Heart left ventricle (tissue), 16 donors: Measurements from ENCODE around the gene FGF8. TPM values are rescaled to one million over a fixed set of nuclear protein-coding genes. Genes with fewer than 3 reads are reported as not detected.

Experiments
- ATAC-seq, 4 donors: fragments of 200-7000 bp; cut with Tn5 transposase; one replicate each; pipeline ENCODE4 v1.9.1; 2020 to 2022; ENCODE audit warnings: moderate library complexity in 4 of 4, mild to moderate bottlenecking in 3 of 4, moderate number of reproducible peaks in 1 of 4
- DNase-seq, 5 donors: peaks; one replicate each; pipeline ENCODE4 v3.0.0-alpha.2; 2020
- H3K27ac ChIP-seq, 12 donors: fragments of 200-600 bp; sonication (generic) in 4 of 12; one replicate each; pipeline versions ENCODE4 v1.5.0 to v1.8.0; 2016 to 2022; ENCODE audit warnings: mild to moderate bottlenecking in 2 of 12
- H3K27me3 ChIP-seq, 9 donors: fragments of 200-600 bp; sonication (generic) in 2 of 9; one replicate each; pipeline versions ENCODE4 v1.5.1 to v1.8.0; 2016 to 2022; ENCODE audit warnings: mild to moderate bottlenecking in 3 of 9
- H3K36me3 ChIP-seq, 9 donors: fragments of 200-600 bp; sonication (generic) in 2 of 9; one replicate each; pipeline versions ENCODE4 v1.5.0 to v1.8.0; 2018 to 2022; ENCODE audit warnings: mild to moderate bottlenecking in 2 of 9
- H3K4me1 ChIP-seq, 12 donors: fragments of 200-600 bp; sonication (generic) in 4 of 12; one replicate each; pipeline versions ENCODE4 v1.5.0 to v1.8.0; 2016 to 2022; ENCODE audit warnings: mild to moderate bottlenecking in 3 of 12
- H3K4me3 ChIP-seq, 12 donors: fragments of 200-600 bp; sonication (generic) in 4 of 12; one replicate each; pipeline versions ENCODE4 v1.5.0 to v1.8.0; 2017 to 2022; ENCODE audit warnings: mild to moderate bottlenecking in 9 of 12, moderate library complexity in 4 of 12
- H3K9me3 ChIP-seq, 12 donors: fragments of 200-600 bp; sonication (generic) in 4 of 12; one replicate each; pipeline versions ENCODE4 v1.5.0 to v1.8.0; 2016 to 2022; ENCODE audit warnings: mild to moderate bottlenecking in 1 of 12
- CTCF ChIP-seq, 12 donors: fragments of 200-600 bp; sonication (generic) in 4 of 12; IDR thresholded peaks; one replicate each; pipeline versions ENCODE4 v1.5.0 to v1.8.0; 2018 to 2022; ENCODE audit warnings: antibody characterized with exemption in 12 of 12, mild to moderate bottlenecking in 5 of 12
- POLR2A ChIP-seq, 2 donors: fragments of 450-650 bp; IDR thresholded peaks; one replicate each; pipeline ENCODE4 v1.6.1; 2017; ENCODE audit warnings: antibody characterized with exemption in 2 of 2, mild to moderate bottlenecking in 2 of 2, moderate library complexity in 2 of 2
- WGBS, 4 donors: extraction: QIAGEN DNeasy Blood & Tissue Kit in 2 of 4; methylation state at CpG; one replicate each; pipeline versions ENCODE4 v1.1.5 to v1.1.7; 2013 to 2018; 5-methylcytosine and 5-hydroxymethylcytosine counted together
- intact Hi-C, 10 donors: fragments of 100-400 bp; cut with DNase I; formaldehyde crosslinking; loops; one replicate each; pipeline versions ENCODE4 v1.11.1 to v1.14.2; 2022
- polyA plus RNA-seq, 2 donors: library from polyadenylated mRNA; stranded (reverse); fragments of 200-250 nt; gene quantifications; one replicate each; pipeline ENCODE4 v1.2.3, GENCODE V29; 2013
- total RNA-seq, 9 donors: library from RNA; depleted of rRNA in 2 of 9; stranded (reverse); fragments of >200 nt in 2 of 9; fragmentation: NEBNext Ultra II Directional in 3 of 9; extraction: Animal tissue kit (Norgen Biotek cat#: 25700) in 3 of 9; gene quantifications; one replicate each; pipeline versions ENCODE4 v1.1.0 to v1.2.4, GENCODE V29; 2016 to 2023
- donor health status: ischemic (EF 13 %, LVEDD 7.1; RV severe dilation, severe dysfunction).
- donor health status: healthy with polysubstance abuse.
- donor health status: DM: no; HTN: yes; CAD: no.
- donor health status: DM: no; HTN: no; CAD: no.
- donor health status: ischemic (EF 25% LVEDD 6.9; RV normal size, moderate dysfunction).
- donor health status: ischemic (EF 25% LVEDD 5.7; RV mildly dilated, moderate dysfunction).
- donor health status: healthy.
- donor health status: DM: yes; HTN: yes; CAD: no.
- donor health status: ischemic (EF 35%, LVEDD 5.7; RV mildly dilated, moderate dysfunction).
- donor health status: nonischemic (EF 11% LVEDD 7.7; RV severe dilation, severe dysfunction).
- donor health status: DM: yes; HTN: yes; CAD: no.
- donor health status: PGD.
- donor health status: ischemic (EF 29% LVEDD 5.4; RV normal size, mild dysfunction).
- donor health status: nonischemic (EF 23%, LVEDD 6.1; RV moderate dilation, normal function).

The FGF8 gene
- total and polyA plus RNA-seq, 11 donors = not detected

GRCh38 chr10:101732096-101732495 is 43.8 kb downstream of the FGF8 start:
- Histone ChIP-seq H3K9me3 (no peaks in the 10 kb centered on the region), H3K4me3 (no peak overlapping the region), H3K27ac (no peak overlapping the region), H3K4me1 (no peaks in the 10 kb centered on the region), H3K27me3 (peaks cover 0 to 5% (median 0%) of the 10 kb centered on the region in 9 donors), H3K36me3 (no peaks in the 10 kb centered on the region)
- TF ChIP-seq CTCF (IDR thresholded peaks at IDR 0.05) = no peak
- TF ChIP-seq POLR2A (IDR thresholded peaks at IDR 0.05) = no peak
- ATAC-seq (no peak), DNase-seq (no peak)
- intact Hi-C loops = no loop called here
- 50 to 57% (median 56%) methylated on average over 1 of the region's 1 CpG for WGBS, 4 donors

GRCh38 chr10:101726115-101726387 is 49.9 kb downstream of the FGF8 start:
- 75 to 89% (median 85%) methylated on average over 2 of the region's 2 CpGs for WGBS, 4 donors
- H3K36me3 ChIP-seq = no peaks in the 10 kb centered on the region
- DNase-seq = no peak
- no peaks in the 10 kb centered on the region for H3K4me1 ChIP-seq
- peaks cover 0 to 10% (median 0%) of the 10 kb centered on the region in 9 donors for H3K27me3 ChIP-seq
- H3K27ac ChIP-seq = no peak overlapping the region
- TF ChIP-seq CTCF (IDR thresholded peaks at IDR 0.05) = no peak
- TF ChIP-seq POLR2A (IDR thresholded peaks at IDR 0.05) = no peak
- H3K9me3 ChIP-seq = no peaks in the 10 kb centered on the region
- no peak overlapping the region for H3K4me3 ChIP-seq
- intact Hi-C loops = no loop called here
- no peak for ATAC-seq

- Histone ChIP-seq H3K36me3 (no peaks in the 10 kb centered on the region), H3K9me3 (no peaks in the 10 kb centered on the region), H3K27me3 (peaks cover 0 to 11% (median 0%) of the 10 kb centered on the region in 9 donors), H3K4me1 (no peaks in the 10 kb centered on the region), H3K4me3 (no peak overlapping the region), H3K27ac (no peak overlapping the region)
- ATAC-seq (no peak), DNase-seq (no peak)
- intact Hi-C loops = no loop called here
- 67 to 82% (median 77%) methylated on average over 8 of the region's 8 CpGs for WGBS, 4 donors
- TF ChIP-seq CTCF (IDR thresholded peaks at IDR 0.05) (no peak), POLR2A (IDR thresholded peaks at IDR 0.05) (no peak)
Measured at GRCh38 chr10:101725296-101726114, 50.4 kb downstream of the FGF8 start.

GRCh38 chr10:101724446-101724845 is 51.5 kb downstream of the FGF8 start:
- 88 to 89% (median 89%) methylated on average over 2 of the region's 2 CpGs for WGBS, 4 donors
- no peak for TF ChIP-seq POLR2A (IDR thresholded peaks at IDR 0.05)
- TF ChIP-seq CTCF (IDR thresholded peaks at IDR 0.05) = no peak
- no peak overlapping the region for H3K4me3 ChIP-seq
- H3K9me3 ChIP-seq = no peaks in the 10 kb centered on the region
- H3K36me3 ChIP-seq = no peaks in the 10 kb centered on the region
- intact Hi-C loops = no loop called here
- ATAC-seq = no peak
- DNase-seq = no peak
- H3K27me3 ChIP-seq = peaks cover 0 to 11% (median 0%) of the 10 kb centered on the region in 9 donors
- H3K27ac ChIP-seq = no peak overlapping the region
- H3K4me1 ChIP-seq = no peaks in the 10 kb centered on the region
